A673 (cell line): ENCODE measurements around the gene TMEM221. TPM values are rescaled to one million over a fixed set of nuclear protein-coding genes. Genes with fewer than 3 reads are reported as not detected.
A peak's percentile ranks its signal among the peaks of the same experiment; 100 is the strongest.

Experiments used
- BruUV-seq: library from RNA; stranded (reverse); fragments of 400-500 nt; replicated peaks from 2 replicates; lab custom pipeline; 2021; lab: Mats Ljungman, UMichigan
- CTCF ChIA-PET: fragments of 300-600 bp; sonication (Branson Sonifier 250); formaldehyde crosslinking; loops from one replicate; lab custom pipeline; 2022; ENCODE audit warnings: antibody characterized with exemption; lab: Charles Lee
- POLR2A ChIA-PET: fragments of 300-600 bp; sonication (Branson Sonifier 250); formaldehyde crosslinking; loops from one replicate; lab custom pipeline; 2022; ENCODE audit warnings: antibody characterized with exemption; ENCODE audit not compliant: low non-redundant PET; lab: Charles Lee
- DNase-seq: peaks from one replicate; pipeline ENCODE4 v3.0.0-alpha.2; 2015; ENCODE audit warnings: low spot score
- H3K27ac ChIP-seq: fragments of 200-600 bp; sonication (generic); 2 replicates; pipeline ENCODE4 v1.5.1; 2016; ENCODE audit warnings: mixed run types, low read depth, mild to moderate bottlenecking, mixed read lengths, antibody characterized with exemption, low read length; ENCODE audit not compliant: poor library complexity, severe bottlenecking
- H3K27me3 ChIP-seq: fragments of 200-600 bp; sonication (generic); replicated peaks from 2 replicates; pipeline ENCODE4 v1.6.1; 2017; ENCODE audit warnings: mixed run types, low read depth, mild to moderate bottlenecking, mixed read lengths, antibody characterized with exemption, low read length; ENCODE audit not compliant: insufficient read depth, poor library complexity
- H3K36me3 ChIP-seq: fragments of 200-600 bp; sonication (generic); 2 replicates; pipeline ENCODE4 v1.6.1; 2016; ENCODE audit warnings: mixed run types, mild to moderate bottlenecking, mixed read lengths, antibody characterized with exemption, low read length; ENCODE audit not compliant: insufficient read depth, poor library complexity, severe bottlenecking
- H3K4me1 ChIP-seq: fragments of 200-600 bp; sonication (generic); 2 replicates; pipeline ENCODE4 v1.6.1; 2017; ENCODE audit warnings: mixed run types, mild to moderate bottlenecking, mixed read lengths, antibody characterized with exemption, low read length; ENCODE audit not compliant: insufficient read depth, poor library complexity, severe bottlenecking
- H3K4me3 ChIP-seq: fragments of 200-600 bp; sonication (generic); 2 replicates; pipeline ENCODE4 v1.5.1; 2016; ENCODE audit warnings: low read depth, mixed run types, mild to moderate bottlenecking, mixed read lengths, low read length; ENCODE audit not compliant: poor library complexity, severe bottlenecking
- H3K9me3 ChIP-seq: fragments of 200-600 bp; sonication (generic); 2 replicates; pipeline ENCODE4 v1.6.1; 2016; ENCODE audit warnings: mixed run types, low read depth, mild to moderate bottlenecking, mixed read lengths, antibody characterized with exemption, low read length; ENCODE audit not compliant: poor library complexity, severe bottlenecking
- CTCF ChIP-seq: fragments of 300-800, 200-600 bp; sonication (generic); conservative IDR thresholded peaks from 2 replicates; pipeline ENCODE4 v1.5.1; 2017; ENCODE audit warnings: low read depth, mild to moderate bottlenecking, antibody characterized with exemption, low read length, moderate library complexity, mixed read lengths
- EZH2 ChIP-seq: fragments of 200-600 bp; sonication (generic); IDR thresholded peaks from 2 replicates; pipeline ENCODE4 v1.6.1; 2017; ENCODE audit warnings: borderline replicate concordance, low read depth, mild to moderate bottlenecking, mixed read lengths, antibody characterized with exemption, low read length; ENCODE audit not compliant: poor library complexity, severe bottlenecking
- intact Hi-C: fragments of 100-400 bp; cut with micrococcal nuclease; formaldehyde crosslinking; loops from one replicate; pipeline ENCODE4 v1.10.0; 2022; ENCODE audit not compliant: unreplicated experiment
- total RNA-seq: library from RNA; stranded (reverse); gene quantifications from 2 replicates; pipeline ENCODE4 v1.2.3, GENCODE V29; 2021

The TMEM221 gene
- total RNA-seq, 1 experiment from 2014 or later, result not detected

GRCh38 chr19:17469092-17469480 is 20.6 kb upstream of the TMEM221 start:
- DNase-seq, result no peak
- H3K27me3 ChIP-seq, result no peaks in the 10 kb centered on the region
- intact Hi-C loops, result loop anchor here (5.0 kb wide), 1 partner anchor 122 kb away; no protein-coding TSS in a partner anchor
- BruUV-seq, result no TSS peak
- CTCF ChIA-PET, result no interaction called here
- no peaks in the 10 kb centered on the region for H3K36me3 ChIP-seq
- POLR2A ChIA-PET, result interaction anchor here (0.6 kb wide), 1 partner anchor 49 kb away, joined by 3 read pairs; the partner anchor contains the start of gene MVB12A
- peak overlapping the region; percentile 84 for H3K4me3 ChIP-seq
- no peak for TF ChIP-seq CTCF
- TF ChIP-seq EZH2, result no peak
- peak overlapping the region; percentile 63 for H3K27ac ChIP-seq
- no peaks in the 10 kb centered on the region for H3K9me3 ChIP-seq
- H3K4me1 ChIP-seq, result peaks cover 8% of the 10 kb centered on the region

GRCh38 chr19:17468302-17469091 is 20.0 kb upstream of the TMEM221 start:
- Histone ChIP-seq H3K36me3 (no peaks in the 10 kb centered on the region), H3K4me3 (peak overlapping the region; percentile 84), H3K9me3 (no peaks in the 10 kb centered on the region), H3K4me1 (peaks cover 8% of the 10 kb centered on the region), H3K27me3 (no peaks in the 10 kb centered on the region), H3K27ac (peak overlapping the region; percentile 63)
- CTCF ChIA-PET, result interaction anchor here (0.8 kb wide), 1 partner anchor 14 kb away, joined by 3 read pairs; no protein-coding TSS in a partner anchor
- DNase-seq, result no peak
- TF ChIP-seq EZH2, result no peak
- no peak for TF ChIP-seq CTCF
- intact Hi-C loops, result loop anchor here (5.0 kb wide), 1 partner anchor 121 kb away; no protein-coding TSS in a partner anchor
- POLR2A ChIA-PET, result interaction anchor here (0.6 kb wide), 1 partner anchor 49 kb away, joined by 3 read pairs; the partner anchor contains the start of gene MVB12A
- no TSS peak for BruUV-seq

GRCh38 chr19:17467471-17468301 is 19.2 kb upstream of the TMEM221 start:
- no peak for DNase-seq
- Histone ChIP-seq H3K4me1 (peaks cover 8% of the 10 kb centered on the region), H3K9me3 (no peaks in the 10 kb centered on the region), H3K27ac (no peak overlapping the region), H3K4me3 (no peak overlapping the region), H3K27me3 (no peaks in the 10 kb centered on the region), H3K36me3 (no peaks in the 10 kb centered on the region)
- POLR2A ChIA-PET, result interaction anchor here (0.6 kb wide), 1 partner anchor 27 kb away, joined by 4 read pairs; no protein-coding TSS in a partner anchor
- BruUV-seq, result no TSS peak
- intact Hi-C loops, result loop anchor here (2.0 to 5.0 kb wide), 2 partner anchors 73 to 120 kb away; partner anchors contain the start of gene CCDC194
- TF ChIP-seq CTCF (no peak), EZH2 (no peak)
- CTCF ChIA-PET, result interaction anchor here (0.8 kb wide), 1 partner anchor 13 kb away, joined by 3 read pairs; no protein-coding TSS in a partner anchor
